ENCODE data around the gene CTSO.

Gene CTSO

GRCh38 chr4:155881555-155881954, 72.1 kb downstream of the CTSO start:
- FAIRE-seq = no peak

GRCh38 chr4:155879767-155880166, 73.9 kb downstream of the CTSO start:
- DNase-seq (ENCODE audit: insufficient read length, low spot score) (no peak), FAIRE-seq (no peak)
- no peak for TF ChIP-seq CTCF (IDR thresholded peaks at IDR 0.05; ENCODE audit: insufficient read depth, missing control alignments)

More at GRCh38 chr4:155881555-155881954, 72.1 kb downstream of the CTSO start:
- no peak for TF ChIP-seq CTCF (IDR thresholded peaks at IDR 0.05; ENCODE audit: insufficient read depth, missing control alignments)
- no peak for DNase-seq (ENCODE audit: insufficient read length, low spot score)

GRCh38 chr4:155878611-155879010, 75.1 kb downstream of the CTSO start:
- no peak for TF ChIP-seq CTCF (IDR thresholded peaks at IDR 0.05; ENCODE audit: insufficient read depth, missing control alignments)
- no peak for FAIRE-seq

GRCh38 chr4:155877971-155878370, 75.7 kb downstream of the CTSO start:
- TF ChIP-seq CTCF (IDR thresholded peaks at IDR 0.05; ENCODE audit: insufficient read depth, missing control alignments) = no peak
- DNase-seq (ENCODE audit: insufficient read length, low spot score) = no peak
- FAIRE-seq = no peak

More at GRCh38 chr4:155878611-155879010, 75.1 kb downstream of the CTSO start:
- no peak for DNase-seq (ENCODE audit: insufficient read length, low spot score)

- TF ChIP-seq CTCF (IDR thresholded peaks at IDR 0.05; ENCODE audit: insufficient read depth, missing control alignments) = no peak
- no peak for DNase-seq (ENCODE audit: insufficient read length, low spot score)
- FAIRE-seq = no peak
Measured at GRCh38 chr4:155875878-155876277, 77.8 kb downstream of the CTSO start.
